ENCODE measurements around the gene WDR90. TPM values are rescaled to one million over a fixed set of nuclear protein-coding genes. Genes with fewer than 3 reads are reported as not detected.
A peak's percentile ranks its signal among the peaks of the same experiment; 100 is the strongest.
"Not testable (repeated sequence)": the region's sequence is repeated elsewhere in the genome, so short reads cannot be mapped to it uniquely, and the experiment has no call there.

Gene WDR90
- total RNA-seq, 4 donors from 2014 or later, result 23.0 to 166 (median 90.2) TPM

- peaks cover 29% of the 10 kb centered on the region for H3K27me3 ChIP-seq
- WGBS, 2 donors (ENCODE audit: low coverage in 1 of 2), result 20 to 80% methylated on average over 1 to 26 of the region's 26 CpGs
- no peak for DNase-seq
- intact Hi-C loops (cut with DNase I; ENCODE audit: low total_unique reads), result no loop called here
- peak overlapping the region; percentile 86 to 95 (median 89) for H3K27ac ChIP-seq
- no peaks in the 10 kb centered on the region for H3K9me3 ChIP-seq
- peak overlapping the region; percentile 84 to 97 (median 90) for H3K4me3 ChIP-seq
- no peaks in the 10 kb centered on the region for H3K36me3 ChIP-seq
- no peak for TF ChIP-seq POLR2AphosphoS5 (IDR thresholded peaks at IDR 0.05)
- TF ChIP-seq, protein P1, sequence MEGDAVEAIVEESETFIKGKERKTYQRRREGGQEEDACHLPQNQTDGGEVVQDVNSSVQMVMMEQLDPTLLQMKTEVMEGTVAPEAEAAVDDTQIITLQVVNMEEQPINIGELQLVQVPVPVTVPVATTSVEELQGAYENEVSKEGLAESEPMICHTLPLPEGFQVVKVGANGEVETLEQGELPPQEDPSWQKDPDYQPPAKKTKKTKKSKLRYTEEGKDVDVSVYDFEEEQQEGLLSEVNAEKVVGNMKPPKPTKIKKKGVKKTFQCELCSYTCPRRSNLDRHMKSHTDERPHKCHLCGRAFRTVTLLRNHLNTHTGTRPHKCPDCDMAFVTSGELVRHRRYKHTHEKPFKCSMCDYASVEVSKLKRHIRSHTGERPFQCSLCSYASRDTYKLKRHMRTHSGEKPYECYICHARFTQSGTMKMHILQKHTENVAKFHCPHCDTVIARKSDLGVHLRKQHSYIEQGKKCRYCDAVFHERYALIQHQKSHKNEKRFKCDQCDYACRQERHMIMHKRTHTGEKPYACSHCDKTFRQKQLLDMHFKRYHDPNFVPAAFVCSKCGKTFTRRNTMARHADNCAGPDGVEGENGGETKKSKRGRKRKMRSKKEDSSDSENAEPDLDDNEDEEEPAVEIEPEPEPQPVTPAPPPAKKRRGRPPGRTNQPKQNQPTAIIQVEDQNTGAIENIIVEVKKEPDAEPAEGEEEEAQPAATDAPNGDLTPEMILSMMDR (IDR thresholded peaks at IDR 0.05), result no peak
- TF ChIP-seq POLR2A (IDR thresholded peaks at IDR 0.05), result no peak
- TF ChIP-seq EP300 (IDR thresholded peaks at IDR 0.05; ENCODE audit: low read depth), result no peak
- in situ Hi-C loops (cut with MboI; ENCODE audit: low pct_ligation_motif_present in 1 of 4, low pct_unique_long_range_greater_than_20kb in 1 of 4, low sequenced_read_pairs in 3 of 4), result no loop called here
- H3K4me1 ChIP-seq, result peaks cover 17 to 39% (median 32%) of the 10 kb centered on the region in 4 donors
Observed at GRCh38 chr16:689175-689897, 40.2 kb downstream of the WDR90 start.

DNA sequence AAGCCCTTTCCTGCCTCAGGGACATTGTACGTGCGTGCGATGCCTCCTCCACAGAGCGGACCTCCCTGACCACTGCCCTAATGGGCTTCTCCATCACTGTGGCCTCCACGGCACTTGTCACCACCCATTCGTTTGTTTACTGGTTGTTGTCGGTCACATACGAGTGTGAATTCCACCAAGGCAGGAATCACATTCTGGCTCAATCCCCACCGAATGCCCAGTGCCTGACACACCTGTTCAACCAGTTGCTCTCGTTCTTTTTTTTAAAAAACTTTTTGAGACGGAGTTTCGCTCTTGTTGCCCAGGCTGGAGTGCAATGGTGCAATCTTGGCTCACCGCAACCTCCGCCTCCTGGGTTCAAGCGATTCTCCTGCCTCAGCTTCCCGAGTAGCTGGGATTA, 42.1 kb downstream of the WDR90 start:
- in situ Hi-C loops (cut with MboI; ENCODE audit: low pct_ligation_motif_present in 1 of 4, low pct_unique_long_range_greater_than_20kb in 1 of 4, low sequenced_read_pairs in 3 of 4); intact Hi-C loops (cut with DNase I; ENCODE audit: low total_unique reads); H3K4me3 ChIP-seq; H3K9me3 ChIP-seq; H3K27ac ChIP-seq; H3K36me3 ChIP-seq; DNase-seq: not testable (repeated sequence)
- H3K4me1 ChIP-seq, result peaks cover 21 to 44% (median 39%) of the 10 kb centered on the region in 4 donors
- H3K27me3 ChIP-seq, result peaks cover 46% of the 10 kb centered on the region
- 84% methylated on average over 16 of the region's 16 CpGs; no CpG with 5 or more reads in 1 of the 2 donors for WGBS, 2 donors (ENCODE audit: low coverage in 1 of 2)

DNA sequence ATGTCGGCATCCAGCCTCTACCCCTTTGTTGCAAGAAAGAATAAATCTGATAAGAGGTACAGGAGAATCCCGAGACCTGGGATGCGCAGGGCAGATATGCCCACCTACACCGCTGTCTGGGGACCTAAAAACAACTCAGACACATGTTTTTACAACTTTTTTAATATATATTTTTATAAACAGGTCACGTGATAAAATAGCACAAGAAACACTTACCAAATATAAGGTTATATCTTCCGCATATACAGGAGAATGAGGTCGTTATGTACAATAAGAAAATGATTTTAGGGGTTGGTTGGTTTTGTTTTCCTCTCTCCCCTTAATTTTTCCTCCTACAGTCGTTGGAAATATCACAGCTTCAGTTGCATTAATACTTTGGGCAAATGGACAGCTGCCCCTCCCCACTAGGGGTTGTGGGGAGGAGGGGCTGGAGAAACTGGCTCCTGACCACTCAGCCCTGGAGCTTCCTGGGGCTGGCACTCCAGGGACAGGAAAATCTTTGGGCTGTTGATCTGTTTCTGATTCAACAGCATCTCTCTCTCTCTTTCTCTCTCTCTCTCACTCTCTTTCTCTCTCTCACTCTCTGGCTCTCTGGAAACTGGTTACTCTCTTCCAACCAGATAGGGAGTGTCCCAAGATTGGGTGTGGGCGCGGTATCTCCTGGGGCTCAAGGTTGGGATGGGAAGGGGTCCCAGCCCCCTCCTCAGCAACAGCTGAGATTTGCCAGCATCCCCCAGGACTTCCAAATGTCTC, 43.4 kb downstream of the WDR90 start:
- TF ChIP-seq POLR2A (IDR thresholded peaks at IDR 0.05), result no peak
- TF ChIP-seq EP300 (IDR thresholded peaks at IDR 0.05; ENCODE audit: low read depth), result no peak
- no peak for TF ChIP-seq POLR2AphosphoS5 (IDR thresholded peaks at IDR 0.05)
- TF ChIP-seq, protein P1 (IDR thresholded peaks at IDR 0.05), result no peak
- DNase-seq, result no peak
- H3K27ac ChIP-seq, result no peak overlapping the region
- H3K27me3 ChIP-seq, result peaks cover 50% of the 10 kb centered on the region
- peaks cover 23 to 47% (median 41%) of the 10 kb centered on the region in 4 donors for H3K4me1 ChIP-seq
- H3K36me3 ChIP-seq, result no peaks in the 10 kb centered on the region
- 59 to 60% methylated on average over 8 to 10 of the region's 10 CpGs for WGBS, 2 donors (ENCODE audit: low coverage in 1 of 2)
- in situ Hi-C loops (cut with MboI; ENCODE audit: low pct_ligation_motif_present in 1 of 4, low pct_unique_long_range_greater_than_20kb in 1 of 4, low sequenced_read_pairs in 3 of 4) (no loop called here), intact Hi-C loops (cut with DNase I; ENCODE audit: low total_unique reads) (no loop called here)
- H3K4me3 ChIP-seq, result no peak overlapping the region
- no peaks in the 10 kb centered on the region for H3K9me3 ChIP-seq

GRCh38 chr16:693364-693763, 44.2 kb downstream of the WDR90 start:
- H3K27ac ChIP-seq, result no peak overlapping the region
- no peak overlapping the region for H3K4me3 ChIP-seq
- H3K27me3 ChIP-seq, result peaks cover 53% of the 10 kb centered on the region
- TF ChIP-seq, protein P1 (IDR thresholded peaks at IDR 0.05), result no peak
- TF ChIP-seq POLR2AphosphoS5 (IDR thresholded peaks at IDR 0.05), result no peak
- no peak for TF ChIP-seq POLR2A (IDR thresholded peaks at IDR 0.05)
- TF ChIP-seq EP300 (IDR thresholded peaks at IDR 0.05; ENCODE audit: low read depth), result no peak
- in situ Hi-C loops (cut with MboI; ENCODE audit: low pct_ligation_motif_present in 1 of 4, low pct_unique_long_range_greater_than_20kb in 1 of 4, low sequenced_read_pairs in 3 of 4), result no loop called here
- DNase-seq, result no peak
- WGBS, 2 donors (ENCODE audit: low coverage in 1 of 2), result 63% methylated on average over 20 of the region's 22 CpGs; no CpG with 5 or more reads in 1 of the 2 donors
- H3K36me3 ChIP-seq, result no peaks in the 10 kb centered on the region
- intact Hi-C loops (cut with DNase I; ENCODE audit: low total_unique reads), result no loop called here
- peaks cover 23 to 47% (median 41%) of the 10 kb centered on the region in 4 donors for H3K4me1 ChIP-seq
- no peaks in the 10 kb centered on the region for H3K9me3 ChIP-seq

Measured in transverse colon (tissue), 4 donors.